Measurements from ENCODE around the gene CFTR.

GRCh38 chr7:117683430-117684175 lies 203.8 kb downstream of the CFTR start:
- TF ChIP-seq CTCF (conservative IDR thresholded peaks at IDR 0.05): no peak
- TF ChIP-seq EZH2 (IDR thresholded peaks at IDR 0.05; ENCODE audit: low read depth): no peak

Data from PC-9 (cell line).